Measurements from ENCODE around the gene SYT11. TPM values are rescaled to one million over a fixed set of nuclear protein-coding genes. Genes with fewer than 3 reads are reported as not detected.
"Not testable (repeated sequence)": the region's sequence is repeated elsewhere in the genome, so short reads cannot be mapped to it uniquely, and the experiment has no call there.

Gene SYT11
- total and polyA plus RNA-seq, 9 of the 15 experiments (the other 6 are each of a cell fraction or from before 2014, with no cell fraction given) = 0.05 to 0.18 (median 0.11) TPM

- no peak overlapping the region for H2AFZ ChIP-seq (ENCODE audit: low read depth, low read length)
- no peak overlapping the region for H3K27ac ChIP-seq (ENCODE audit: extremely low read depth, low read depth, low read length)
- FAIRE-seq (no peak), DNase-seq (ENCODE audit: extremely low read depth in 1 of 4, low spot score in 3 of 4) (peak in 1 of 4 experiments; percentile 33), ATAC-seq (no peak)
- POLR2A ChIA-PET = interaction anchor here (1.0 to 1.5 kb wide), 2 partner anchors 12 to 137 kb away, joined by 3 to 4 read pairs; no protein-coding TSS in a partner anchor
- in situ Hi-C loops (cut with MboI) = no loop called here
- H3K27me3 ChIP-seq (ENCODE audit: control insufficient read depth in 2 of 2, insufficient read depth in 2 of 2, low read length in 2 of 2) = no peaks in the 10 kb centered on the region
- peak; percentile 32; the same call in 1 of the 2 replicates for TF ChIP-seq JUND (IDR thresholded peaks at IDR 0.05; ENCODE audit: borderline replicate concordance, low read depth, low read length)
- no peak for TF ChIP-seq JUND (tag; IDR thresholded peaks at IDR 0.05; ENCODE audit: borderline replicate concordance, low read depth, low read length)
- peak; percentile 76 for TF ChIP-seq FOSL1 (tag; conservative IDR thresholded peaks at IDR 0.05)
- TF ChIP-seq PHF8 (IDR thresholded peaks at IDR 0.05; ENCODE audit: borderline replicate concordance, low read length) = no peak
- TF ChIP-seq RBFOX2 (IDR thresholded peaks at IDR 0.05; ENCODE audit: low read depth, low read length) = peak; percentile 30; the same call in 1 of the 2 replicates
- WGBS (ENCODE audit: insufficient coverage, low coverage, missing lambda C conversion rate) = 52% methylated on average over 5 of the region's 5 CpGs
- no peak overlapping the region for H3K9ac ChIP-seq (ENCODE audit: insufficient read depth in 1 of 2, low read depth in 2 of 2, low read length in 2 of 2)
- peaks cover 69% of the 10 kb centered on the region for H3K79me2 ChIP-seq (ENCODE audit: control insufficient read depth, insufficient read depth, low read length)
- H3K9me3 ChIP-seq (replicated peaks; ENCODE audit: control insufficient read depth, insufficient read depth, low read depth, low read length) = no peaks in the 10 kb centered on the region
- H3K4me1 ChIP-seq (replicated peaks in 1 of 2; ENCODE audit: control insufficient read depth in 2 of 2, insufficient read depth in 2 of 2, low read length in 2 of 2) = peaks cover 9 to 12% of the 10 kb centered on the region in 2 experiments; a peak in 4 of 5 replicates
- BruUV-seq (replicated peaks) = no TSS peak
- no peak overlapping the region for H3K4me3 ChIP-seq
- intact Hi-C loops (cut with micrococcal nuclease) = no loop called here
- CTCF ChIA-PET (ENCODE audit: low intra/inter-chr PET ratio) = no interaction called here
- H4K20me1 ChIP-seq (replicated peaks; ENCODE audit: control insufficient read depth, insufficient read depth, low read length) = 0 out of 2 replicates have a peak, but pooled peaks cover 5% of the 10 kb centered on the region
- H3K9me1 ChIP-seq (ENCODE audit: control insufficient read depth, insufficient read depth, low read length) = no peaks in the 10 kb centered on the region
- no peak overlapping the region for H3K4me2 ChIP-seq (ENCODE audit: insufficient read depth, low read length)
- peaks cover 96% of the 10 kb centered on the region for H3K36me3 ChIP-seq (ENCODE audit: control insufficient read depth, insufficient read depth, low read length)
Observed at GRCh38 chr1:155929057-155929456, 69.7 kb downstream of the SYT11 start.

- H3K4me3 ChIP-seq; H2AFZ ChIP-seq (ENCODE audit: low read depth, low read length); DNase-seq (ENCODE audit: extremely low read depth in 1 of 4, low spot score in 3 of 4); H3K27me3 ChIP-seq (ENCODE audit: control insufficient read depth in 2 of 2, insufficient read depth in 2 of 2, low read length in 2 of 2); CTCF ChIA-PET (ENCODE audit: low intra/inter-chr PET ratio); H3K9me3 ChIP-seq (replicated peaks; ENCODE audit: control insufficient read depth, insufficient read depth, low read depth, low read length); H3K9me1 ChIP-seq (ENCODE audit: control insufficient read depth, insufficient read depth, low read length); ATAC-seq; BruUV-seq (replicated peaks); FAIRE-seq; H3K27ac ChIP-seq (ENCODE audit: extremely low read depth, low read depth, low read length); H4K20me1 ChIP-seq (replicated peaks; ENCODE audit: control insufficient read depth, insufficient read depth, low read length); H3K4me2 ChIP-seq (ENCODE audit: insufficient read depth, low read length): not testable (repeated sequence)
- POLR2A ChIA-PET = interaction anchor here (0.6 to 6.3 kb wide), 9 partner anchors 9 to 168 kb away, joined by 3 to 100 read pairs (median 3); no protein-coding TSS in a partner anchor
- 92% methylated on average over 10 of the region's 10 CpGs for WGBS (ENCODE audit: insufficient coverage, low coverage, missing lambda C conversion rate)
- Histone ChIP-seq H3K36me3 (ENCODE audit: control insufficient read depth, insufficient read depth, low read length) (peaks cover 80% of the 10 kb centered on the region), H3K4me1 (replicated peaks in 1 of 2; ENCODE audit: control insufficient read depth in 2 of 2, insufficient read depth in 2 of 2, low read length in 2 of 2) (peaks cover 12 to 13% of the 10 kb centered on the region in 2 experiments; a peak in 4 of 5 replicates), H3K79me2 (ENCODE audit: control insufficient read depth, insufficient read depth, low read length) (peaks cover 72% of the 10 kb centered on the region), H3K9ac (ENCODE audit: insufficient read depth in 1 of 2, low read depth in 2 of 2, low read length in 2 of 2) (peak overlapping the region in 1 of 2 experiments; percentile 69; a peak in 2 of 4 replicates)
- in situ Hi-C loops (cut with MboI) = loop anchor here (5.0 kb wide), 1 partner anchor 137 kb away; no protein-coding TSS in a partner anchor
- intact Hi-C loops (cut with micrococcal nuclease) = loop anchor here (10.0 kb wide), 1 partner anchor 194 kb away; no protein-coding TSS in a partner anchor
Observed at GRCh38 chr1:155930725-155931124, 71.4 kb downstream of the SYT11 start.
